Keratinocyte (primary cell): ENCODE measurements around the gene PVALB. TPM values are rescaled to one million over a fixed set of nuclear protein-coding genes. Genes with fewer than 3 reads are reported as not detected.

Experiments
- DNase-seq: peaks from one replicate; pipeline ENCODE4 v3.0.0-alpha.2; 2011; ENCODE audit warnings: low read depth, missing footprints, low spot score
- FAIRE-seq: peaks from 2 replicates; lab custom pipeline; 2011; peaks lifted over from hg19 to GRCh38; lab: Jason Lieb, UNC
- H2AFZ ChIP-seq: 2 replicates; pipeline ENCODE4 v1.6.0; 2012; ENCODE audit warnings: low read length, control low read depth, inconsistent platforms; ENCODE audit not compliant: control insufficient read depth
- H3K27ac ChIP-seq: 2 replicates; pipeline ENCODE4 v1.5.1; 2011; ENCODE audit warnings: low read length; ENCODE audit not compliant: control insufficient read depth, insufficient read depth
- H3K27me3 ChIP-seq: 3 replicates; pipeline ENCODE4 v1.6.0; 2011; ENCODE audit warnings: low read length; ENCODE audit not compliant: control insufficient read depth, insufficient read depth; ENCODE audit errors: extremely low read depth
- H3K36me3 ChIP-seq, 2 experiments: 2 replicates in 1 of 2; 3 replicates in 1 of 2; pipeline ENCODE4 v1.5.1; 2011; ENCODE audit warnings: low read length in 2 of 2, mild to moderate bottlenecking in 1 of 2; ENCODE audit not compliant: control insufficient read depth in 2 of 2, insufficient read depth in 2 of 2; ENCODE audit errors: extremely low read depth in 1 of 2
- H3K4me1 ChIP-seq: 3 replicates; pipeline ENCODE4 v1.5.1; 2011; ENCODE audit warnings: low read length; ENCODE audit not compliant: control insufficient read depth, insufficient read depth; ENCODE audit errors: extremely low read depth
- H3K4me2 ChIP-seq: 3 replicates; pipeline ENCODE4 v1.6.0; 2011; ENCODE audit warnings: low read depth, low read length; ENCODE audit not compliant: control insufficient read depth, insufficient read depth; ENCODE audit errors: extremely low read depth
- H3K4me3 ChIP-seq, 3 experiments: fragments of 200-600 bp in 1 of 3; sonication (generic) in 1 of 3; 2 replicates in 2 of 3; 3 replicates in 1 of 3; pipeline ENCODE4 v1.5.1; 2011 to 2016; ENCODE audit warnings: low read length in 3 of 3, mild to moderate bottlenecking in 3 of 3, control low read depth in 2 of 3, inconsistent platforms in 1 of 3, low read depth in 1 of 3, mixed read lengths in 1 of 3, mixed run types in 1 of 3, moderate library complexity in 1 of 3; ENCODE audit not compliant: control insufficient read depth in 2 of 3, insufficient read depth in 2 of 3; ENCODE audit errors: extremely low read depth in 1 of 3
- H3K79me2 ChIP-seq: 2 replicates; pipeline ENCODE4 v1.6.0; 2012; ENCODE audit warnings: low read length; ENCODE audit not compliant: control insufficient read depth, insufficient read depth
- H3K9ac ChIP-seq: 3 replicates; pipeline ENCODE4 v1.6.0; 2011; ENCODE audit warnings: low read length; ENCODE audit not compliant: control insufficient read depth, insufficient read depth; ENCODE audit errors: extremely low read depth
- H3K9me1 ChIP-seq: 3 replicates; pipeline ENCODE4 v1.6.0; 2011; ENCODE audit warnings: low read length; ENCODE audit not compliant: control insufficient read depth, insufficient read depth; ENCODE audit errors: extremely low read depth
- H3K9me3 ChIP-seq: 2 replicates; pipeline ENCODE4 v1.5.1; 2012; ENCODE audit warnings: low read depth, low read length; ENCODE audit not compliant: control insufficient read depth
- H4K20me1 ChIP-seq: 3 replicates; pipeline ENCODE4 v1.6.0; 2011; ENCODE audit warnings: low read length; ENCODE audit not compliant: control insufficient read depth, insufficient read depth; ENCODE audit errors: extremely low read depth
- CTCF ChIP-seq, 3 experiments: IDR thresholded peaks in 1 of 3; conservative IDR thresholded peaks in 1 of 3; optimal IDR thresholded peaks in 1 of 3; 2 replicates in 2 of 3; 3 replicates in 1 of 3; pipeline versions ENCODE3 to v1.5.1; 2011; ENCODE audit warnings: low read length in 3 of 3, mild to moderate bottlenecking in 3 of 3, moderate library complexity in 2 of 3, control low read depth in 1 of 3, inconsistent platforms in 1 of 3; ENCODE audit not compliant: insufficient read depth in 2 of 3; ENCODE audit errors: extremely low read depth in 1 of 3
- EZH2 ChIP-seq: IDR thresholded peaks from one replicate; pipeline ENCODE4 v1.6.1; 2012; ENCODE audit warnings: inconsistent platforms, mild to moderate bottlenecking, low read length, moderate library complexity
- dilution Hi-C: fragments of 300-500 bp; cut with MboI; formaldehyde crosslinking; loops from one replicate; pipeline ENCODE4 v1.7.0; 2020; ENCODE audit warnings: low sequenced_read_pairs; ENCODE audit not compliant: extremely low pct_ligation_motif_present
- polyA plus RNA-seq, 5 experiments: library from polyadenylated mRNA; depleted of rRNA in 3 of 5; stranded (reverse) in 3 of 5; stranded (forward) in 1 of 5; unstranded in 1 of 5; fragments of >200 nt; gene quantifications; 1 replicate in 1 of 5; 2 replicates in 3 of 5; 3 replicates in 1 of 5; pipeline versions ENCODE4 v1.2.1 to v1.2.3, GENCODE V29; 2011 to 2012; ENCODE audit warnings: missing spikeins in 2 of 5, low read depth in 1 of 5, low replicate concordance in 1 of 5

PVALB gene
- polyA plus RNA-seq, 1 donor (not counting 4 experiments of a cell fraction or from before 2014, with no cell fraction given), result not detected

- H3K9me1 ChIP-seq, result no peaks in the 10 kb centered on the region
- TF ChIP-seq CTCF (optimal IDR thresholded peaks at IDR 0.05 in 1 of 3, IDR thresholded peaks at IDR 0.05 in 1 of 3, conservative IDR thresholded peaks at IDR 0.05 in 1 of 3; ENCODE audit: extremely low read depth in 1 of 3, insufficient read depth in 2 of 3, low read length in 3 of 3) (no peak), EZH2 (no peak)
- no peaks in the 10 kb centered on the region for H3K36me3 ChIP-seq
- FAIRE-seq (no peak), DNase-seq (no peak)
- H4K20me1 ChIP-seq, result no peaks in the 10 kb centered on the region
- H3K4me1 ChIP-seq, result no peaks in the 10 kb centered on the region
- no peak overlapping the region for H3K27ac ChIP-seq
- H3K4me2 ChIP-seq, result no peak overlapping the region
- no peaks in the 10 kb centered on the region for H3K79me2 ChIP-seq
- H3K9me3 ChIP-seq, result no peaks in the 10 kb centered on the region
- no peak overlapping the region for H2AFZ ChIP-seq
- peaks cover 4% of the 10 kb centered on the region for H3K27me3 ChIP-seq
- H3K4me3 ChIP-seq, result no peak overlapping the region
- dilution Hi-C loops, result loop anchor here (10.0 kb wide), 1 partner anchor 55 kb away; the partner anchor contains the start of gene IFT27
- H3K9ac ChIP-seq, result no peak overlapping the region
Measured at GRCh38 chr22:36829370-36830002, 12.7 kb upstream of the PVALB start.

GRCh38 chr22:36828815-36829214 lies 12.0 kb upstream of the PVALB start:
- no peak overlapping the region for H3K4me2 ChIP-seq
- no peaks in the 10 kb centered on the region for H3K36me3 ChIP-seq
- DNase-seq, result no peak

More at GRCh38 chr22:36828815-36829214, 12.0 kb upstream of the PVALB start:
- dilution Hi-C loops, result no loop called here
- H3K9me3 ChIP-seq, result no peaks in the 10 kb centered on the region
- no peaks in the 10 kb centered on the region for H3K9me1 ChIP-seq
- H3K4me1 ChIP-seq, result no peaks in the 10 kb centered on the region
- no peaks in the 10 kb centered on the region for H3K79me2 ChIP-seq
- no peaks in the 10 kb centered on the region for H4K20me1 ChIP-seq
- H2AFZ ChIP-seq, result no peak overlapping the region
- H3K4me3 ChIP-seq, result no peak overlapping the region
- H3K27ac ChIP-seq, result no peak overlapping the region
- no peak overlapping the region for H3K9ac ChIP-seq
- H3K27me3 ChIP-seq, result peaks cover 4% of the 10 kb centered on the region
- no peak for FAIRE-seq
- TF ChIP-seq EZH2, result no peak
- no peak for TF ChIP-seq CTCF (optimal IDR thresholded peaks at IDR 0.05 in 1 of 3, IDR thresholded peaks at IDR 0.05 in 1 of 3, conservative IDR thresholded peaks at IDR 0.05 in 1 of 3; ENCODE audit: extremely low read depth in 1 of 3, insufficient read depth in 2 of 3, low read length in 3 of 3)
